GM13977 (cell line): ENCODE data around the gene SCART1.
"Not testable (repeated sequence)": the region's sequence is repeated elsewhere in the genome, so short reads cannot be mapped to it uniquely, and the experiment has no call there.

Experiments used
- DNase-seq: peaks from one replicate; pipeline ENCODE4 v3.0.0; 2012; ENCODE audit warnings: low spot score
- in situ Hi-C: fragments of 300-500 bp; cut with MboI; formaldehyde crosslinking; loops from one replicate; pipeline ENCODE4 v1.12.0; 2022; ENCODE audit warnings: low sequenced_read_pairs, low pct_unique_long_range_greater_than_20kb, mixed read lengths, inconsistent platforms; ENCODE audit not compliant: unreplicated experiment
- TF ChIP-seq, protein P1 (sequence below): IDR thresholded peaks from 2 replicates; pipeline ENCODE4 v1.5.1; 2012; ENCODE audit warnings: mild to moderate bottlenecking, control low read depth; ENCODE audit not compliant: insufficient read depth; ENCODE audit errors: extremely low read depth, missing control alignments

Gene SCART1

DNA sequence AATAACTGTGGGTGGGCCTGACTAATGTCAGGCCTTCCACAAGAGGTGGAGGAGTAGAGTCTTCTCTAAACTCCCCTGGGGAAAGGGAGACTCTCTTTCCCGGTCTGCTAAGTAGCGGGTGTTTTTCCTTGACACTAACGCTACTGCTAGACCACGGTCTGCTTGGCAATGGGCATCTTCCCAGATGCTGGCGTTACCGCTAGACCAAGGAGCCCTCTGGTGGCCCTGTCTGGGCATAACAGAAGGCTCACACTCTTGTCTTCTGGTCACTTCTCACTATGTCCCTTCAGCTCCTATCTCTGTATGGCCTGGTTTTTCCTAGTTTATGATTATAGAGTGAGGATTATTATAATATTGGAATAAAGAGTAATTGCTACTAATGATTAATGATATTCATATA lies 43.6 kb downstream of the SCART1 start:
- TF ChIP-seq, protein P1, sequence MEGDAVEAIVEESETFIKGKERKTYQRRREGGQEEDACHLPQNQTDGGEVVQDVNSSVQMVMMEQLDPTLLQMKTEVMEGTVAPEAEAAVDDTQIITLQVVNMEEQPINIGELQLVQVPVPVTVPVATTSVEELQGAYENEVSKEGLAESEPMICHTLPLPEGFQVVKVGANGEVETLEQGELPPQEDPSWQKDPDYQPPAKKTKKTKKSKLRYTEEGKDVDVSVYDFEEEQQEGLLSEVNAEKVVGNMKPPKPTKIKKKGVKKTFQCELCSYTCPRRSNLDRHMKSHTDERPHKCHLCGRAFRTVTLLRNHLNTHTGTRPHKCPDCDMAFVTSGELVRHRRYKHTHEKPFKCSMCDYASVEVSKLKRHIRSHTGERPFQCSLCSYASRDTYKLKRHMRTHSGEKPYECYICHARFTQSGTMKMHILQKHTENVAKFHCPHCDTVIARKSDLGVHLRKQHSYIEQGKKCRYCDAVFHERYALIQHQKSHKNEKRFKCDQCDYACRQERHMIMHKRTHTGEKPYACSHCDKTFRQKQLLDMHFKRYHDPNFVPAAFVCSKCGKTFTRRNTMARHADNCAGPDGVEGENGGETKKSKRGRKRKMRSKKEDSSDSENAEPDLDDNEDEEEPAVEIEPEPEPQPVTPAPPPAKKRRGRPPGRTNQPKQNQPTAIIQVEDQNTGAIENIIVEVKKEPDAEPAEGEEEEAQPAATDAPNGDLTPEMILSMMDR, result peak; percentile 39
- DNase-seq, in situ Hi-C loops: not testable (repeated sequence)

DNA sequence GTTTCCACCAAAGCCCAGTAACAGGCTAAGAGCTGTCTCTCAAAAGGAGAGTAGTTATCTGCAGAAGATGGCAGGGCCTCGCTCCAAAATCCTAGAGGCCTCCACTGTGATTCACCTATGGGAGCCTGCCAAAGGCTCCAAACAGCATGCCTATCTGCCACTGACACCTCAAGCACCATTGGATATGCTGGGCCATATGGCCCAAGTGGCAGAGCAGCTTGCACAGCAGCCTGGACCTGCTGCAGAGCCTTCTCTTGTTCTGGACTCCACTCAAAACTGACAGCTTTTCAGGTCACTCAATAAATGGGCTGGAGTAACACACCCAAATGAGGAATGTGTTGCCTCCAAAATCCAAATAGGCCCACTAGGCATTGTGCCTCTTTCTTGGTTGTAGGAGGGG lies 45.4 kb downstream of the SCART1 start:
- DNase-seq, in situ Hi-C loops: not testable (repeated sequence)

DNA sequence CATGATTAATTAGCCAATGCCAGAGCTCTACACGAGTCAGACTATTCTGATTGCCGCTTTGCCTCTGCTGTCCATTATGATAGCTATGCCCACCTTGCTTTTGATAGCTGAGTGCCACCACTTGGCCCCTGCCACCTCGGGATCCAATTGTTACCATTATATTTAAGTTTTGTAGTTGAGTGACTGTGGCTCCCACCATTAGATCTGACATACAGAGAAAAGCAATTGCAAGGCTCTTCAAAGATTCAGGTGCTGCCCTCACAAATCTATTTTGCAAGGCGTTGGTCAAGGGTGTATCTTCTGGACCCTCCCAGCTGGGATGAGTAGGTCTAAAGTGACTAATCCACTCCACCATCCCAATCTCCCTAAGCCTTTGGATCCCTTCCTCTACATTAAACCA lies 47.2 kb downstream of the SCART1 start:
- DNase-seq, in situ Hi-C loops: not testable (repeated sequence)

DNA sequence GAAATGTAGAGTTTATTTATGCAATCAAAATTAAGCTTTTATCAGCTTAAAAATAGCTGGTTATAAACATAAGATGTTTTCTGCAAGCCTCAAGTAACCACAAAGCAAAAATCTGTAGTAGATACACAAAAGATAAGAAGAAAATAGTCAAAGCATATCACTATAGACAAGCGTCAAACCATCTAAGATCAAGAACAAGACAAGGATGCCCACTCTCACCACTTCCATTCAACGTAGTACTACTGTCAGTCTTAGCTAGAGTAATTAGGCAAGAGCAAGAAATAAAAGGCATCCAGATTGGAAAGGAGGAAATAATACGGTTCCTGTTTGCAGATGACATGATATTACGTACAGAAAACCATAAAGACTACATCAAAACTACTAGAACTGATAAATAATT lies 56.0 kb downstream of the SCART1 start:
- in situ Hi-C loops, result no loop called here
- DNase-seq, result no peak
- TF ChIP-seq, protein P1, result no peak

DNA sequence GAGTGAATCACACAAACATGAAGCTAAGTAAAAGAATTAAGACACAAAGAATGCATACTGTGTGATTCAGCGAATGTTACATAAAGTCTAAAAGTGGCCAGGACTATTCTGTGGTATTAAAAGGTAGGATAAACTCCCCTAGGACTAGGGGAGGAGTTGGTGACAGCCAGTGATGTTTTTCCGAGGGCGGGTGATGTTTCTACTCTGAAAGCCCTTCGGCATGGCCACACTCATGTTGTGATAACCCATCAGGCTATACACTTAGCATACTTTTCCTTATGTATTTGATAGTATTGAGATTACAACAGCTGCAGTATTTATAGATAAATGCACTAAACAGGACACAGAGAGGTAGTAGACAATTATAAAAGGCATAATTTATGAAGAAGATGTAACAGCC lies 57.7 kb downstream of the SCART1 start:
- in situ Hi-C loops, result no loop called here
- DNase-seq, result no peak
- TF ChIP-seq, protein P1, result no peak

DNA sequence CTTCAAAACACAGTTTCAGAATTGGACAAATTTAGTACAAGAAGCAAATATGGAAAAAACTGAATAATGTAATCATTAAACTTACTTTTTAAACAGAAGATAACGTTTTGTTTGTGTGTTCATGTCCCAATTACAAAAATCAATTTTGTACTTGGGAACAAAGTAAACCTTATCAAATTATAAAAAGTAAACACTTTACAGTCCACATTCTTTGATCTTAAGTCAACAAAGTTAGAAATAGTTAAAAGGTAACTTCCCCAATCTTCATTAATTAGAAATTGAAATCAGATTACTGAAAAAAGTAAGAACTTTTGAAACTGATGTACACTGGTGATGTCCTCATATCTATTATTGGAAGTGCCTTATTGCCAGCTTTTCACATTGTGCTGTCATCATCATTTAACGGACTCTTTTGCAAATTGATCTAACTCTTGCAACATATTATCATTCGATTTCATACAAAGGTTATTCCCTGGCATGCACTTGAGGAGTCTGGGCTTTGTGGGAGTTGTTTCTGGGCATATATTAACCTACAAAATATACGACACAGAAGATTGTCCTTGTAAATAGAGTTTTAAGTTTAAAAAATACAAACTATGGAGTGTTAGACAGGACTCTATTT lies 58.3 kb downstream of the SCART1 start:
- DNase-seq, result no peak
- in situ Hi-C loops, result no loop called here
- TF ChIP-seq, protein P1, result no peak

DNA sequence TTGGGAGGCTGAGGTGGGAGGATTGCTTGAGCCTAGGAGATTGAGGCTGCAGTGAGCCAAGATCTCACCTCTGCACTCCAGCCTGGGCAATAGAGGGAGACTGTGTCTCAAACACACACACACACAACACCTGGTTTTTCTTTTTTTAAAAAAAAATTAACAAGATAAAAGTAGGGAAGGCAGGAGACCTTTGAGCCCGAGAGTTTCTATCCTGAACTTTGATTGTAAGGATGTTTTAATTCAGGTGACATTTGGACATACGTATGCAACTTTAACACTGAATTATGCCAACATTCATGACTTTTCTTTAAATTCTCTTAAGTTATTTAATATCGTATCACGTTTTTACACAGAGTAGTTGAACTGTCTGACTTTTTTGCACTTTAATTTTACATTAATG lies 61.7 kb downstream of the SCART1 start:
- TF ChIP-seq, protein P1, result no peak
- in situ Hi-C loops, result no loop called here
- no peak for DNase-seq

DNA sequence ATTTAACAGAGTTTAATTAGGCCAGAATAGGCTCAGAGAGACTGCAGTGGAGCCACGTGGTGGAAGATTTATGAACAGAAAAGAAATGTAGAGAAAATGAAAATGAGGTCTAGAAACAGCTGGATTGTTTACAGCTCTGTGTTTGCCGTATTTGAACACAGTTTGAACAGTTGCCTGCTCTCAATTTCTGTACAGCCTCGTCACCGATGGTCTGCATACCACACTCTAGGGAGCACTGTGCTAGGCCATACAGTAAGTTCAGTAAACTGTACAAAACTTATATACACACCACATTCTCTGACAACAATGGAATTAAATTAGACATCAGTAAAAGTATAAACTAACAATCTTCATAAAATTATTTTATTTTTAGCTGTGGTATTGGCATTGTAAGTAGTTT lies 62.3 kb downstream of the SCART1 start:
- TF ChIP-seq, protein P1, result no peak
- in situ Hi-C loops, result no loop called here
- no peak for DNase-seq

DNA sequence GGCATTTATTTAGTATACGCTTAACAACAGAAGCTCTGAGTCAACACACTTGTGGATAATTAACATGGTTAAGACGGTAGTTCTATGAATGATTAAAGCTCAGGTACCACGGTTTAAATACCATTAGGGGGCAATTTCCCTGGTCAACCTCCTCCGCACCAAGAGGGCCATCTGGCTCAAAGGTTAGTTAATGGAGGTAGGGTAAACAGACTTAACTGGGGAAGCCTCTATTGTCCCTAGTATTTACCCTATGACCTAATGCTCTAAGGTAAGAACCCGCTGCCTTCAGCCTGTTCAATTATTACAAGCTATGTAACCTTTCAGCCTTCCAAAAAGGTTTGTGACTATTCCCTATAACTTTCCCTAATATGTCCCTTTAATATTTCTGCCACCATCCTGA lies 64.8 kb downstream of the SCART1 start:
- in situ Hi-C loops, DNase-seq: not testable (repeated sequence)
